Adipose tissue (tissue), 3 donors: Measurements from ENCODE around the gene TMEM175. TPM values are rescaled to one million over a fixed set of nuclear protein-coding genes. Genes with fewer than 3 reads are reported as not detected.
"Not testable (repeated sequence)": the region's sequence is repeated elsewhere in the genome, so short reads cannot be mapped to it uniquely, and the experiment has no call there.

Experiments
- H3K27ac ChIP-seq: one replicate; pipeline ENCODE4 v1.5.1; 2013; ENCODE audit warnings: low read depth, low read length
- WGBS, 3 donors: extraction: QIAGEN DNeasy Blood & Tissue Kit; methylation state at CpG; one replicate each; pipeline ENCODE4 v1.1.7; 2013; 5-methylcytosine and 5-hydroxymethylcytosine counted together
- polyA plus RNA-seq, 3 donors: library from polyadenylated mRNA; stranded (reverse); fragments of 200-250 nt; gene quantifications; one replicate each; pipeline ENCODE4 v1.2.3, GENCODE V29; 2013
- donor health status: healthy with polysubstance abuse.
- donor health status: Bipolar disorder and iron deficiency.
- donor health status: healthy.

Gene TMEM175
- polyA plus RNA-seq, 3 donors = 13.8 to 33.2 (median 22.7) TPM

GRCh38 chr4:929096-929765 is 3.0 kb upstream of the TMEM175 start:
- no peak overlapping the region for H3K27ac ChIP-seq
- 80 to 92% (median 88%) methylated on average over 17 of the region's 17 CpGs for WGBS, 3 donors

GRCh38 chr4:930028-930551 is 2.2 kb upstream of the TMEM175 start:
- no peak overlapping the region for H3K27ac ChIP-seq
- 7 to 32% (median 27%) methylated on average over 3 of the region's 3 CpGs for WGBS, 3 donors

- no peak overlapping the region for H3K27ac ChIP-seq
- 38 to 72% (median 52%) methylated on average over 7 of the region's 7 CpGs for WGBS, 3 donors
Measured at GRCh38 chr4:930827-931193, 1.4 kb upstream of the TMEM175 start.

GRCh38 chr4:931194-931959 is 883 bp upstream of the TMEM175 start:
- no peak overlapping the region for H3K27ac ChIP-seq
- WGBS, 3 donors = 1 to 4% (median 2%) methylated on average over 30 to 31 of the region's 31 CpGs

- no peak overlapping the region for H3K27ac ChIP-seq
- 2 to 4% (median 4%) methylated on average over 11 of the region's 11 CpGs for WGBS, 3 donors
Measured at GRCh38 chr4:932713-933070, 432 bp downstream of the TMEM175 start.

GRCh38 chr4:939508-939907 is 7.2 kb downstream of the TMEM175 start:
- H3K27ac ChIP-seq = not testable (repeated sequence)
- 76 to 86% (median 81%) methylated on average over 4 of the region's 4 CpGs for WGBS, 3 donors

- H3K27ac ChIP-seq = no peak overlapping the region
- WGBS, 3 donors = 65 to 71% (median 68%) methylated on average over 28 of the region's 28 CpGs
Measured at GRCh38 chr4:945274-946102, 13.2 kb downstream of the TMEM175 start.

GRCh38 chr4:946103-946450 is 13.8 kb downstream of the TMEM175 start:
- H3K27ac ChIP-seq = no peak overlapping the region
- WGBS, 3 donors = 75 to 78% (median 78%) methylated on average over 9 of the region's 9 CpGs

- H3K27ac ChIP-seq = no peak overlapping the region
- 65 to 80% (median 65%) methylated on average over 59 to 62 of the region's 62 CpGs for WGBS, 3 donors
Measured at GRCh38 chr4:946517-947471, 14.5 kb downstream of the TMEM175 start.

- WGBS, 3 donors = 93 to 96% (median 94%) methylated on average over 12 to 19 of the region's 19 CpGs
- H3K27ac ChIP-seq = no peak overlapping the region
Measured at GRCh38 chr4:947491-947971, 15.3 kb downstream of the TMEM175 start.

- 59 to 83% (median 81%) methylated on average over 32 to 33 of the region's 33 CpGs for WGBS, 3 donors
- H3K27ac ChIP-seq = no peak overlapping the region
Measured at GRCh38 chr4:948101-948935, 16.1 kb downstream of the TMEM175 start.

- WGBS, 3 donors = 87 to 97% (median 94%) methylated on average over 13 of the region's 13 CpGs
- no peak overlapping the region for H3K27ac ChIP-seq
Measured at GRCh38 chr4:948936-949300, 16.7 kb downstream of the TMEM175 start.

GRCh38 chr4:949656-950055 is 17.4 kb downstream of the TMEM175 start:
- WGBS, 3 donors = 93 to 95% (median 93%) methylated on average over 20 of the region's 20 CpGs

GRCh38 chr4:950136-951020 is 18.1 kb downstream of the TMEM175 start:
- 88 to 94% (median 90%) methylated on average over 30 of the region's 30 CpGs for WGBS, 3 donors
- H3K27ac ChIP-seq = no peak overlapping the region

More at GRCh38 chr4:949656-950055, 17.4 kb downstream of the TMEM175 start:
- H3K27ac ChIP-seq = no peak overlapping the region

- H3K27ac ChIP-seq = no peak overlapping the region
- WGBS, 3 donors = 76 to 89% (median 80%) methylated on average over 7 of the region's 7 CpGs
Measured at GRCh38 chr4:951186-951585, 18.9 kb downstream of the TMEM175 start.
